HepG2 (cell line): ENCODE results near the gene NODAL.

ENCODE experiments used
- CCDC6 ChIP-seq: sonication (generic); formaldehyde crosslinking; IDR thresholded peaks from 2 replicates; pipeline ENCODE4 v1.8.1; 2022; ENCODE audit warnings: mild to moderate bottlenecking, missing genetic modification reagents, moderate library complexity
- ESRRA ChIP-seq: sonication (generic); formaldehyde crosslinking; IDR thresholded peaks from 2 replicates; pipeline ENCODE4 v1.5.1; 2020; ENCODE audit warnings: mild to moderate bottlenecking, low read depth, missing genetic modification reagents
- NCOA2 ChIP-seq: sonication (generic); formaldehyde crosslinking; IDR thresholded peaks from 2 replicates; pipeline ENCODE4 v1.8.0; 2022; ENCODE audit warnings: inconsistent platforms
- NFE2L1 ChIP-seq: sonication (generic); formaldehyde crosslinking; IDR thresholded peaks from 2 replicates; pipeline ENCODE4 v1.4.0; 2020; ENCODE audit warnings: missing genetic modification reagents, mild to moderate bottlenecking, borderline replicate concordance
- PBX3 ChIP-seq: sonication (generic); formaldehyde crosslinking; IDR thresholded peaks from 2 replicates; pipeline ENCODE4 v1.8.1; 2023; ENCODE audit warnings: missing genetic modification reagents, inconsistent platforms, borderline replicate concordance
- POLR2AphosphoS5 ChIP-seq: IDR thresholded peaks from 2 replicates; pipeline ENCODE4 v1.6.1; 2012; ENCODE audit warnings: low read depth, low read length
- RFX5 ChIP-seq: IDR thresholded peaks from 2 replicates; pipeline ENCODE4 v1.6.1; 2011; ENCODE audit warnings: low read depth, low read length, improper control_type of control experiment
- SMARCC2 ChIP-seq: fragments of 450-650 bp; IDR thresholded peaks from 2 replicates; pipeline ENCODE4 v1.6.1; 2017; ENCODE audit warnings: antibody characterized with exemption, mild to moderate bottlenecking
- UBTF ChIP-seq: sonication (generic); formaldehyde crosslinking; IDR thresholded peaks from 2 replicates; pipeline ENCODE4 v1.4.0; 2020; ENCODE audit warnings: mild to moderate bottlenecking, missing genetic modification reagents
- ZKSCAN1 ChIP-seq: fragments of 150-350 bp; IDR thresholded peaks from 2 replicates; pipeline ENCODE4 v1.6.1; 2014; ENCODE audit warnings: low read length
- ZNF230 ChIP-seq: sonication (generic); formaldehyde crosslinking; IDR thresholded peaks from 2 replicates; pipeline ENCODE4 v1.4.0; 2020; ENCODE audit warnings: mild to moderate bottlenecking, missing genetic modification reagents
- ZNF678 ChIP-seq: sonication (generic); formaldehyde crosslinking; IDR thresholded peaks from 2 replicates; pipeline ENCODE4 v1.4.0; 2020; ENCODE audit warnings: mild to moderate bottlenecking, missing genetic modification reagents
- TF ChIP-seq, protein P1 (sequence below): sonication (generic); formaldehyde crosslinking; IDR thresholded peaks from 2 replicates; pipeline ENCODE4 v1.5.1; 2020; ENCODE audit warnings: mild to moderate bottlenecking, missing genetic modification reagents, moderate library complexity

GRCh38 chr10:70465278-70465677 lies 23.8 kb upstream of the NODAL start:
- TF ChIP-seq NCOA2 (CRISPR knock-in tag) (no peak), ZNF678 (CRISPR knock-in tag) (no peak), PBX3 (no peak), CCDC6 (CRISPR knock-in tag) (no peak), ZNF230 (no peak), NFE2L1 (CRISPR knock-in tag) (no peak), UBTF (CRISPR knock-in tag) (no peak), SMARCC2 (no peak), POLR2AphosphoS5 (no peak), ESRRA (CRISPR knock-in tag) (no peak), RFX5 (no peak), ZKSCAN1 (no peak)
- TF ChIP-seq, protein P1, sequence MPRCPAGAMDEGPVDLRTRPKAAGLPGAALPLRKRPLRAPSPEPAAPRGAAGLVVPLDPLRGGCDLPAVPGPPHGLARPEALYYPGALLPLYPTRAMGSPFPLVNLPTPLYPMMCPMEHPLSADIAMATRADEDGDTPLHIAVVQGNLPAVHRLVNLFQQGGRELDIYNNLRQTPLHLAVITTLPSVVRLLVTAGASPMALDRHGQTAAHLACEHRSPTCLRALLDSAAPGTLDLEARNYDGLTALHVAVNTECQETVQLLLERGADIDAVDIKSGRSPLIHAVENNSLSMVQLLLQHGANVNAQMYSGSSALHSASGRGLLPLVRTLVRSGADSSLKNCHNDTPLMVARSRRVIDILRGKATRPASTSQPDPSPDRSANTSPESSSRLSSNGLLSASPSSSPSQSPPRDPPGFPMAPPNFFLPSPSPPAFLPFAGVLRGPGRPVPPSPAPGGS (CRISPR knock-in tag): no peak
